Measurements from ENCODE around the gene PRM1.

DNA sequence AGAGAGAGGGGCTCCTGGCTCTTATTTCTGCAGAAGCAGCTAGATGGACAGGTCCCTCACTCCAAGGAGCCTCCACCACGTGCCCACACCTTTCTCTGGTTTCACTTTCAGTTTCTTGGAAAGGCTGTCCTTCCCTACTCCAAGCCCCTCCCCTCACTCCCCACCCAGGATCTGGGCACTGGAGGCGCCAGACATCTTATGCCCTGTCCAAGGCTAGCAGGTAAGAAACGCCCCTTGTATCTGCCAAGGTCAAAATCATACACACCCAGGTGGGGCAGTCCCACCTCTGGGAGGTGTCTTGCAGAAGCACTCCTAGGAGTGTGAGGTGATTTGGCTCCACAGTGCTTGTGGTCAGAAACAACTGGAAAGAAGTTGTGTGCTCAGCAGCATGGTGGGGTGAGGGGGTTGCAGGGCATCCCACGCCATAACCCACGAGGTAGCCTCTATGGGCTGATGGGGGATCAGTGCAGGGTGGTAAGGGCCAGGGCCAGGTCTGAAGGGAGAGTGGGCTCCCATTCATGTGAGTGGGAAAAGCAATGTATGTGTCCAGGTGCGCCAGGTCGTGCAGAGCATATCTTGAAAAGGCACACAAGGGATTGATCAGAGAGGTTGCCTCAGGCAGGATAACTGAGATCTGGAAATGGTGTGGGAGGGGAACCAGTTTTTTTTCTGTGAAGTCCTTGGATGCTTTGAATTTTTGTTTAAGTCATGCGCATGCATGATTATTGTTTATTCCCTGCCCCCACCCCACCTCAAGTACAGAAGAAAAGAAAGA, 31.8 kb upstream of the PRM1 start:
- TF ChIP-seq ARNT (IDR thresholded peaks at IDR 0.05) (no peak), TARDBP (IDR thresholded peaks at IDR 0.05) (no peak)
